Activated CD4-positive, alpha-beta T cell treated with anti-CD3 and anti-CD28 coated beads, Interleukin-2, amount 50 U/mL, for 1 hour (primary cell): ENCODE results near the gene TSR1.
A peak's percentile ranks its signal among the peaks of the same experiment; 100 is the strongest.

Experiments used
- DNase-seq: peaks from one replicate; pipeline ENCODE4 v3.0.0-alpha.2; 2020

The TSR1 gene

GRCh38 chr17:2336215-2336851 is at the start of gene TSR1:
TSR1 (minus strand) TSS chr17:2336457; CDS start chr17:2336427, 30 bp downstream.
- peak; percentile 84 for DNase-seq

GRCh38 chr17:2385240-2386210 is 49.3 kb upstream of the TSR1 start:
- no peak for DNase-seq

GRCh38 chr17:2384439-2385127 is 48.3 kb upstream of the TSR1 start:
- no peak for DNase-seq

- no peak for DNase-seq
Measured at GRCh38 chr17:2383628-2384167, 47.4 kb upstream of the TSR1 start.

GRCh38 chr17:2380950-2381649 is 44.8 kb upstream of the TSR1 start:
- DNase-seq: no peak

GRCh38 chr17:2380226-2380922 is 44.1 kb upstream of the TSR1 start:
- no peak for DNase-seq

- no peak for DNase-seq
Measured at GRCh38 chr17:2379489-2380225, 43.4 kb upstream of the TSR1 start.

- no peak for DNase-seq
Measured at GRCh38 chr17:2378905-2379304, 42.6 kb upstream of the TSR1 start.

- no peak for DNase-seq
Measured at GRCh38 chr17:2377659-2378058, 41.4 kb upstream of the TSR1 start.

- no peak for DNase-seq
Measured at GRCh38 chr17:2376107-2376506, 39.9 kb upstream of the TSR1 start.

GRCh38 chr17:2375406-2375805 is 39.1 kb upstream of the TSR1 start:
- DNase-seq: no peak

GRCh38 chr17:2374549-2375285 is 38.5 kb upstream of the TSR1 start:
- DNase-seq: no peak

GRCh38 chr17:2373179-2373578 is 36.9 kb upstream of the TSR1 start:
- no peak for DNase-seq

- DNase-seq: no peak
Measured at GRCh38 chr17:2372681-2373080, 36.4 kb upstream of the TSR1 start.

- DNase-seq: no peak
Measured at GRCh38 chr17:2372180-2372579, 35.9 kb upstream of the TSR1 start.

GRCh38 chr17:2371183-2372130 is 35.2 kb upstream of the TSR1 start:
- no peak for DNase-seq

- DNase-seq: no peak
Measured at GRCh38 chr17:2370211-2370589, 33.9 kb upstream of the TSR1 start.

- DNase-seq: no peak
Measured at GRCh38 chr17:2369551-2370210, 33.4 kb upstream of the TSR1 start.

GRCh38 chr17:2369039-2369438 is 32.8 kb upstream of the TSR1 start:
- DNase-seq: no peak
